PFSK-1 (cell line): ENCODE data around the gene RHOBTB3.

Experiments
- POLR2AphosphoS5 ChIP-seq: IDR thresholded peaks from 2 replicates; pipeline ENCODE4 v1.6.1; 2012; ENCODE audit warnings: low read depth, mild to moderate bottlenecking, control low read depth, low read length, moderate library complexity
- SIN3A ChIP-seq: IDR thresholded peaks from 2 replicates; pipeline ENCODE4 v1.6.1; 2012; ENCODE audit warnings: mild to moderate bottlenecking, low read length, moderate library complexity, borderline replicate concordance; ENCODE audit not compliant: insufficient read depth
- TAF1 ChIP-seq: IDR thresholded peaks from 2 replicates; pipeline ENCODE4 v1.6.1; 2012; ENCODE audit warnings: low read length, control low read depth, borderline replicate concordance; ENCODE audit not compliant: insufficient read depth
- TF ChIP-seq, protein P1 (sequence below), 2 experiments: IDR thresholded peaks; 2 replicates each; pipeline versions ENCODE4 v1.6.1 to v1.8.0; 2011 to 2012; ENCODE audit warnings: low read depth in 2 of 2, low read length in 2 of 2, control low read depth in 1 of 2, inconsistent platforms in 1 of 2, mild to moderate bottlenecking in 1 of 2, moderate library complexity in 1 of 2; ENCODE audit not compliant: insufficient read depth in 1 of 2

DNA sequence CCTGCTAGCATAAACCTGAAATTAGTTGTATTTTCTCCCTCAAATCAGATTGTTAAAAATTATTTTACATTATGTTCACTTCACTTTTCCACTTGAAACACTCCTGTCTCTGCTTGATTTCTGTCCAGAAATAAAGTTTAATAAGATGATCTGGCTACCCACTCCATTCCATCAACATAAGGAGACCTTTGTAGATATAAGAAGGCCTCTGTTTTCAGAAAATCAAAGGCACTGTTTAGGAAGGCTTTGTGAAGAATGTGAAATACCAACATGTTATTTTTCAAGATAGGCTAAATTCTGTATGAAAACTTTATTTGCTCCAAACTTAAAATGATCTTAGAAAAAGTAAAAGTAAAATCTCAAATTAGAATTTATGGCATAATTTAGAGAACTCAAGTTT lies 15.1 kb downstream of the RHOBTB3 start:
- TF ChIP-seq SIN3A (no peak), POLR2AphosphoS5 (no peak), TAF1 (no peak)
- TF ChIP-seq, protein P1, sequence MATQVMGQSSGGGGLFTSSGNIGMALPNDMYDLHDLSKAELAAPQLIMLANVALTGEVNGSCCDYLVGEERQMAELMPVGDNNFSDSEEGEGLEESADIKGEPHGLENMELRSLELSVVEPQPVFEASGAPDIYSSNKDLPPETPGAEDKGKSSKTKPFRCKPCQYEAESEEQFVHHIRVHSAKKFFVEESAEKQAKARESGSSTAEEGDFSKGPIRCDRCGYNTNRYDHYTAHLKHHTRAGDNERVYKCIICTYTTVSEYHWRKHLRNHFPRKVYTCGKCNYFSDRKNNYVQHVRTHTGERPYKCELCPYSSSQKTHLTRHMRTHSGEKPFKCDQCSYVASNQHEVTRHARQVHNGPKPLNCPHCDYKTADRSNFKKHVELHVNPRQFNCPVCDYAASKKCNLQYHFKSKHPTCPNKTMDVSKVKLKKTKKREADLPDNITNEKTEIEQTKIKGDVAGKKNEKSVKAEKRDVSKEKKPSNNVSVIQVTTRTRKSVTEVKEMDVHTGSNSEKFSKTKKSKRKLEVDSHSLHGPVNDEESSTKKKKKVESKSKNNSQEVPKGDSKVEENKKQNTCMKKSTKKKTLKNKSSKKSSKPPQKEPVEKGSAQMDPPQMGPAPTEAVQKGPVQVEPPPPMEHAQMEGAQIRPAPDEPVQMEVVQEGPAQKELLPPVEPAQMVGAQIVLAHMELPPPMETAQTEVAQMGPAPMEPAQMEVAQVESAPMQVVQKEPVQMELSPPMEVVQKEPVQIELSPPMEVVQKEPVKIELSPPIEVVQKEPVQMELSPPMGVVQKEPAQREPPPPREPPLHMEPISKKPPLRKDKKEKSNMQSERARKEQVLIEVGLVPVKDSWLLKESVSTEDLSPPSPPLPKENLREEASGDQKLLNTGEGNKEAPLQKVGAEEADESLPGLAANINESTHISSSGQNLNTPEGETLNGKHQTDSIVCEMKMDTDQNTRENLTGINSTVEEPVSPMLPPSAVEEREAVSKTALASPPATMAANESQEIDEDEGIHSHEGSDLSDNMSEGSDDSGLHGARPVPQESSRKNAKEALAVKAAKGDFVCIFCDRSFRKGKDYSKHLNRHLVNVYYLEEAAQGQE (IDR thresholded peaks at IDR 0.05; ENCODE audit: insufficient read depth in 1 of 2, low read depth in 2 of 2, low read length in 2 of 2) = no peak
